GM12873 (cell line): ENCODE data around the gene C12orf42.

ENCODE experiments used
- CTCF ChIP-seq: IDR thresholded peaks from 2 replicates; pipeline ENCODE4 v1.5.1; 2012; ENCODE audit warnings: low read depth, mild to moderate bottlenecking, moderate library complexity, low read length, control low read depth; ENCODE audit not compliant: insufficient read depth; ENCODE audit errors: missing control alignments

Gene C12orf42

DNA sequence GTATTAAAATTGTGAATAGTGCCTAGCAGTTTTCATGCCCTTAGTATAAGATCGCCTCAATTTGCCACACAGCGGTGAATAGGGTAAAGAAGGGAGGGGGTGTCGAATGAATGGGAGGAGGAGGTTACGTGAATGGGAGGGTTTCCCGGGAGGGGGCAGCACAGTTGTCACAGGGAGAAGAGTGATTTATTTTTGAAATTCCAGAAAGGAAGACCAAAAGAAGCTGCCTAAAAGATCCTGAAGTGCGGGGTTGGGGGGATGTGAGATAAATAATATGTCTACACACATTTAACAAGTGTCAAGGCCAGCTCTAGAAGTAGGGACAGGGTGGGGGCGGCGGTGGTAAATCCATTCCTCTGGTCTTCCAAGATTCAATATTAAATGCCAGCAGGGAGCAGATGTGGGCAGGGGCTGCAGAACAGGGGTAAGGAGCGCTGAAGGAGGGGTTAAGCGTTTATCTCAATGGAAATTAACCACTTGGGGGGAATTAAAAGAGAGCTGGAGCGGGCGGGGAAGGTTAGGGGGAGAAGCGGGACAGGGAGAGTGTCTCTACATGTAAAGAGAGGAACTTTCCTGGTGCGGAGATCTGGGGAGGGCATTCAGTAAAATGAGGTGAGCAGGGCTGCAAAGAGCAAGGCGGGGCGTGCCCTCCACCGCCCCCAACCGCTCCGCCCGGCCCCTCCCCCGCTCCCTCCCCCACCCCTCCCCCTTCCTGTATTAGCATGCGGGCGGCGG lies 867 bp downstream of the C12orf42 start:
- TF ChIP-seq CTCF = no peak

- no peak for TF ChIP-seq CTCF
Observed at GRCh38 chr12:103494051-103494733, 1.6 kb downstream of the C12orf42 start.

DNA sequence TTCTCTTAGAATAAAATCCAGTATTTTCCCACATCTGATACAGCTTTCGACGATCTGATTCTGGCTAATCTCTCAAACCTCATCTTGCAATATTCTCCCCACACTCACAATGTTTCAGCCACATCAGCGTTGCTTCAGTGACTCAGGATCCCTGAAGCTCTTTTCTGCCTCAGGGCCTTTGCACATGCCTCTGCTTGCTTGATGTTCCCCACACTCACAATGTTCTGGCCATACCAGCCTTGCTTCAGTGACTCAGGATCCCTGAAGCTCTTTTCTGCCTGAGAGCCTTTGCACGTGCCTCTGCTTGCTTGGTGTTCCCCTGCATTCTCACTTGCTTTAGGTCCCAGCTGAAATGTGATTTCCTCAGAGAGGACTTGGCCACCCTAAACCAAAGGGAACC lies 2.6 kb downstream of the C12orf42 start:
- TF ChIP-seq CTCF = no peak

- no peak for TF ChIP-seq CTCF
Observed at GRCh38 chr12:103482365-103482764, 13.4 kb downstream of the C12orf42 start.

DNA sequence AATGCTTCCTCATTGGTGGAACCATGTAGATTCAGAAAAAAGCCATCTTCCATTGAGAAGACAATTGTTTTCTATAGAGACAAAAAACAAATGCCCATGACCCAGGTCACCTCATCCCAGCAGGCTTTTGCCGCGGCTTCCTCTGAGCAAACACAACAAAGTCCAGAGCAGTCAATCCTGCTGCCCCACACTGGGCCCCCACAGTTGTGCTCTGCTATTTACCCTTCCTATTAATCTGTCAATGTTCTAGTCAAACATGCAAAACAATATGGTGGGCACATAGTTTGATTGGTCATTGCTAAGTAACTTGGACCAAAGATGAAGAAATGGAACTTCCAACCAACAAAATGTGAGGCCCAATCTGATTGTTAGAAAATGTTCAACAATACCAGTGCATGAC lies 20.7 kb downstream of the C12orf42 start:
- TF ChIP-seq CTCF = no peak

DNA sequence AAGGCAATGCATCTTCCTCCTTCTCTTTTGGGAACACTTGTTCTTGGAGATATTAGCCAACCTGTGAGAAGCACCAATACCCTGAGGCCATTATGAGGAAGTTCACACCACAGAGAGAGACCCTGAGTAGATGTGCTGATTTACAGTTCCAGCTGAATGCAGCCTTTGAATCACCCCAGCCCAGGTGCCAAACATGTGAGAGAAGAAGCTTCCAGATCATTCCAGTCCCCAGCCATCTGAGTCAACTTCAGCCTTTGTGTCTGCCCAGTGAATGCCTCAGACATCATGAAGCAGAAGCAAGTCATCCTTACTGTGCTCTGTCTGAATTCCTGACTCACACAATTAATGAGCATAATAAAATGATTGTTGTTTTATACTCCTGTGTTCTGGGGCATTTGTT lies 25.1 kb downstream of the C12orf42 start:
- no peak for TF ChIP-seq CTCF

GRCh38 chr12:103469719-103470118 lies 26.0 kb downstream of the C12orf42 start:
- TF ChIP-seq CTCF = no peak
